Keratinocyte (primary cell): Measurements from ENCODE around the gene RBMS3.

Source experiments
- EZH2 ChIP-seq: IDR thresholded peaks from one replicate; pipeline ENCODE4 v1.6.1; 2012; ENCODE audit warnings: inconsistent platforms, mild to moderate bottlenecking, low read length, moderate library complexity
- TF ChIP-seq, protein P1 (sequence below), 3 experiments: IDR thresholded peaks in 1 of 3; conservative IDR thresholded peaks in 1 of 3; optimal IDR thresholded peaks in 1 of 3; 2 replicates in 2 of 3; 3 replicates in 1 of 3; pipeline versions ENCODE3 to v1.5.1; 2011; ENCODE audit warnings: low read length in 3 of 3, mild to moderate bottlenecking in 3 of 3, moderate library complexity in 2 of 3, control low read depth in 1 of 3, inconsistent platforms in 1 of 3; ENCODE audit not compliant: insufficient read depth in 2 of 3; ENCODE audit errors: extremely low read depth in 1 of 3

- TF ChIP-seq, protein P1, sequence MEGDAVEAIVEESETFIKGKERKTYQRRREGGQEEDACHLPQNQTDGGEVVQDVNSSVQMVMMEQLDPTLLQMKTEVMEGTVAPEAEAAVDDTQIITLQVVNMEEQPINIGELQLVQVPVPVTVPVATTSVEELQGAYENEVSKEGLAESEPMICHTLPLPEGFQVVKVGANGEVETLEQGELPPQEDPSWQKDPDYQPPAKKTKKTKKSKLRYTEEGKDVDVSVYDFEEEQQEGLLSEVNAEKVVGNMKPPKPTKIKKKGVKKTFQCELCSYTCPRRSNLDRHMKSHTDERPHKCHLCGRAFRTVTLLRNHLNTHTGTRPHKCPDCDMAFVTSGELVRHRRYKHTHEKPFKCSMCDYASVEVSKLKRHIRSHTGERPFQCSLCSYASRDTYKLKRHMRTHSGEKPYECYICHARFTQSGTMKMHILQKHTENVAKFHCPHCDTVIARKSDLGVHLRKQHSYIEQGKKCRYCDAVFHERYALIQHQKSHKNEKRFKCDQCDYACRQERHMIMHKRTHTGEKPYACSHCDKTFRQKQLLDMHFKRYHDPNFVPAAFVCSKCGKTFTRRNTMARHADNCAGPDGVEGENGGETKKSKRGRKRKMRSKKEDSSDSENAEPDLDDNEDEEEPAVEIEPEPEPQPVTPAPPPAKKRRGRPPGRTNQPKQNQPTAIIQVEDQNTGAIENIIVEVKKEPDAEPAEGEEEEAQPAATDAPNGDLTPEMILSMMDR (optimal IDR thresholded peaks at IDR 0.05 in 1 of 3, IDR thresholded peaks at IDR 0.05 in 1 of 3, conservative IDR thresholded peaks at IDR 0.05 in 1 of 3; ENCODE audit: extremely low read depth in 1 of 3, insufficient read depth in 2 of 3, low read length in 3 of 3) = no peak
- no peak for TF ChIP-seq EZH2
Observed at GRCh38 chr3:29796808-29797207, 515.9 kb downstream of the RBMS3 start.
